ENCODE data around the gene CDRT4. TPM values are rescaled to one million over a fixed set of nuclear protein-coding genes. Genes with fewer than 3 reads are reported as not detected.

CDRT4 gene
- total and polyA plus RNA-seq, 10 of the 15 experiments (the other 5 are each of a cell fraction or from before 2014, with no cell fraction given), result 0.11 to 1.3 (median 0.51) TPM; not detected in 3

DNA sequence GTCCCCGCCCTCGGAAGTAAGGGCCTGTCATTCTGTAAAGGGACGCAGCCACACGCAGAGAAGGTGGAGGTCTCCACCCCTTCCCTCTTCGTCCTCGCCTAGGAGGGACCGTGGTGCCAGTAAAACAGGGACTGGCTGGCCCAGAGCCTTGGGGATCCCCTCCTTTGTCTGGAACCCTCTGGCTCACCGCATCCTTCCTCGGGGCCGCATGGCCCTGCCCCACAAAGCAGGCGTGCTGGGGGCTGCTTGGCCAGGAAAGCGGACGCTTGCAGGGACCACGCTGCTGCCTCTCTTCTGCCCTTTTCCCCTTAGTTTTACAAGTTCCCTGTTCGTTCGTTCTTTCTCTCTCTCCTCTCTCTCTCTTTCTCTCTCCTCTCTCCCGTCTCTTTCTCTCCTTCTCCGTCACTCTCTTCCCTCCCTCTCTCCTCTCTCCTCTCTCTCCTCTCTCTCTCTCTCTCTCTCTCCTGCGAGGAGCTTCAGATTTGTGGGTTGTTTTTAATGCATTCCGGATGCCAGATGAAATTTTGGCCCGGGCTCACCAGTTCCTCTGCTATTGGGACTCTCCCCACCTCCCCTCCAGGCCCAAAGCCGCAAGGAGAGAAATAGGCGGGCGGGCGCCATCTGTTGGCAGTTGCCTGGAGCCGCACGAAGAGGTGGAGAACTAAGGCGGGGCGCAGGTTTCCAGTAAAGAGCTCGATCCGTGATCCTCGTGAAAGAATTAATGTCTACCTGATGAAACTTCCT, 35.1 kb upstream of the CDRT4 start (continued):
- TF ChIP-seq, protein P1, sequence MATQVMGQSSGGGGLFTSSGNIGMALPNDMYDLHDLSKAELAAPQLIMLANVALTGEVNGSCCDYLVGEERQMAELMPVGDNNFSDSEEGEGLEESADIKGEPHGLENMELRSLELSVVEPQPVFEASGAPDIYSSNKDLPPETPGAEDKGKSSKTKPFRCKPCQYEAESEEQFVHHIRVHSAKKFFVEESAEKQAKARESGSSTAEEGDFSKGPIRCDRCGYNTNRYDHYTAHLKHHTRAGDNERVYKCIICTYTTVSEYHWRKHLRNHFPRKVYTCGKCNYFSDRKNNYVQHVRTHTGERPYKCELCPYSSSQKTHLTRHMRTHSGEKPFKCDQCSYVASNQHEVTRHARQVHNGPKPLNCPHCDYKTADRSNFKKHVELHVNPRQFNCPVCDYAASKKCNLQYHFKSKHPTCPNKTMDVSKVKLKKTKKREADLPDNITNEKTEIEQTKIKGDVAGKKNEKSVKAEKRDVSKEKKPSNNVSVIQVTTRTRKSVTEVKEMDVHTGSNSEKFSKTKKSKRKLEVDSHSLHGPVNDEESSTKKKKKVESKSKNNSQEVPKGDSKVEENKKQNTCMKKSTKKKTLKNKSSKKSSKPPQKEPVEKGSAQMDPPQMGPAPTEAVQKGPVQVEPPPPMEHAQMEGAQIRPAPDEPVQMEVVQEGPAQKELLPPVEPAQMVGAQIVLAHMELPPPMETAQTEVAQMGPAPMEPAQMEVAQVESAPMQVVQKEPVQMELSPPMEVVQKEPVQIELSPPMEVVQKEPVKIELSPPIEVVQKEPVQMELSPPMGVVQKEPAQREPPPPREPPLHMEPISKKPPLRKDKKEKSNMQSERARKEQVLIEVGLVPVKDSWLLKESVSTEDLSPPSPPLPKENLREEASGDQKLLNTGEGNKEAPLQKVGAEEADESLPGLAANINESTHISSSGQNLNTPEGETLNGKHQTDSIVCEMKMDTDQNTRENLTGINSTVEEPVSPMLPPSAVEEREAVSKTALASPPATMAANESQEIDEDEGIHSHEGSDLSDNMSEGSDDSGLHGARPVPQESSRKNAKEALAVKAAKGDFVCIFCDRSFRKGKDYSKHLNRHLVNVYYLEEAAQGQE (IDR thresholded peaks at IDR 0.05; ENCODE audit: low read depth, low read length), result no peak
- TF ChIP-seq SIN3A (IDR thresholded peaks at IDR 0.05; ENCODE audit: low read depth, low read length), result no peak

DNA sequence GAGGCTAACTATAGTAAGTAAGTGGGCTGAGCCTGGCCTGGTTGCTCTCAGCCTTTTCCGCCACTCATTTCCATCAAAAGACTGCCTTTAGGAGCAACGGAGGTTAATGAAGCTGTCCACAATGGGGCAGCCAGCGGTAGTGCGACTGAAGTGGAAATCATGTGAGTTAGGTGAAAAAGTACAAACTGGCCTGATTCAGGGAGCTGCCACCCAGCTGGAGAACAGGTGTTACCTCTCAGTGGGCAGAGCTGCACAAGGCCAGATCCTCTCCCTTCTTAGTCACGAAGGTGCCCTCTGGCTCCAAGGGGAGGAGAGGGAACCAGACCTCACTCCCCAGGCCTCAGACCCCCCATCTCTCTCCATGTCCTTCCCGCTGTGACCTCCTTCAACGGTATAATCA, 34.4 kb upstream of the CDRT4 start:
- no peak for DNase-seq (ENCODE audit: low read depth, low spot score)
- FAIRE-seq, result no peak
- H3K4me2 ChIP-seq (ENCODE audit: control insufficient read depth, insufficient read depth), result no peak overlapping the region
- no peaks in the 10 kb centered on the region for H3K79me2 ChIP-seq (ENCODE audit: control insufficient read depth, insufficient read depth, low read length)
- H3K36me3 ChIP-seq (ENCODE audit: control insufficient read depth in 2 of 2, insufficient read depth in 2 of 2, low read length in 1 of 2), result no peaks in the 10 kb centered on the region
- ChIA-PET SMC1A (ENCODE audit: uncharacterized antibody, unreplicated experiment) (no interaction called here), CTCF (interaction anchor here (3.0 kb wide), 1 partner anchor 244 kb away, joined by 33 read pairs; no protein-coding TSS in a partner anchor), RAD21 (ENCODE audit: unreplicated experiment) (interaction anchor here (2.1 kb wide), 1 partner anchor 243 kb away, joined by 7 read pairs; no protein-coding TSS in a partner anchor), POLR2A (no interaction called here)
- intact Hi-C loops (cut with micrococcal nuclease; ENCODE audit: unreplicated experiment) (loop anchor here (1.0 kb wide), 1 partner anchor 244 kb away; no protein-coding TSS in a partner anchor), in situ Hi-C loops (cut with MboI) (loop anchor here (5.0 kb wide), 1 partner anchor 244 kb away; no protein-coding TSS in a partner anchor)
- no peak overlapping the region for H3K27ac ChIP-seq (ENCODE audit: control insufficient read depth, insufficient read depth)
- H3K4me1 ChIP-seq (ENCODE audit: control insufficient read depth, insufficient read depth, low read length), result peaks cover 3% of the 10 kb centered on the region
- no peaks in the 10 kb centered on the region; a peak in 1 of 4 replicates for H3K27me3 ChIP-seq (replicated peaks in 1 of 2; ENCODE audit: control insufficient read depth in 2 of 2, insufficient read depth in 2 of 2, low read length in 1 of 2)
- no peak for ATAC-seq
- 49% methylated on average over 7 of the region's 7 CpGs for WGBS (ENCODE audit: insufficient coverage, insufficient replicate concordance, low lambda C conversion rate, missing lambda C conversion rate)
- TF ChIP-seq, protein P2, sequence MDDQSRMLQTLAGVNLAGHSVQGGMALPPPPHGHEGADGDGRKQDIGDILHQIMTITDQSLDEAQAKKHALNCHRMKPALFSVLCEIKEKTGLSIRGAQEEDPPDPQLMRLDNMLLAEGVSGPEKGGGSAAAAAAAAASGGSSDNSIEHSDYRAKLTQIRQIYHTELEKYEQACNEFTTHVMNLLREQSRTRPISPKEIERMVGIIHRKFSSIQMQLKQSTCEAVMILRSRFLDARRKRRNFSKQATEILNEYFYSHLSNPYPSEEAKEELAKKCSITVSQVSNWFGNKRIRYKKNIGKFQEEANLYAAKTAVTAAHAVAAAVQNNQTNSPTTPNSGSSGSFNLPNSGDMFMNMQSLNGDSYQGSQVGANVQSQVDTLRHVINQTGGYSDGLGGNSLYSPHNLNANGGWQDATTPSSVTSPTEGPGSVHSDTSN (IDR thresholded peaks at IDR 0.05; ENCODE audit: insufficient replicate concordance, low read depth, low read length), result no peak
- TF ChIP-seq TCF7 (IDR thresholded peaks at IDR 0.05; ENCODE audit: borderline replicate concordance) (no peak), ZBED1 (IDR thresholded peaks at IDR 0.05; ENCODE audit: borderline replicate concordance) (no peak), LARP7 (IDR thresholded peaks at IDR 0.05) (no peak), PML (IDR thresholded peaks at IDR 0.05; ENCODE audit: low read length) (no peak), HDAC6 (IDR thresholded peaks at IDR 0.05; ENCODE audit: unreplicated experiment) (no peak), SUZ12 (IDR thresholded peaks at IDR 0.05; ENCODE audit: unreplicated experiment) (no peak), TBL1XR1 (IDR thresholded peaks at IDR 0.05; ENCODE audit: low read depth, low read length) (no peak), JUND (IDR thresholded peaks at IDR 0.05; ENCODE audit: low read depth, low read length) (no peak), IKZF2 (IDR thresholded peaks at IDR 0.05) (no peak), WRNIP1 (IDR thresholded peaks at IDR 0.05; ENCODE audit: borderline replicate concordance, low read depth, low read length) (no peak)
- TF ChIP-seq, protein P3, sequence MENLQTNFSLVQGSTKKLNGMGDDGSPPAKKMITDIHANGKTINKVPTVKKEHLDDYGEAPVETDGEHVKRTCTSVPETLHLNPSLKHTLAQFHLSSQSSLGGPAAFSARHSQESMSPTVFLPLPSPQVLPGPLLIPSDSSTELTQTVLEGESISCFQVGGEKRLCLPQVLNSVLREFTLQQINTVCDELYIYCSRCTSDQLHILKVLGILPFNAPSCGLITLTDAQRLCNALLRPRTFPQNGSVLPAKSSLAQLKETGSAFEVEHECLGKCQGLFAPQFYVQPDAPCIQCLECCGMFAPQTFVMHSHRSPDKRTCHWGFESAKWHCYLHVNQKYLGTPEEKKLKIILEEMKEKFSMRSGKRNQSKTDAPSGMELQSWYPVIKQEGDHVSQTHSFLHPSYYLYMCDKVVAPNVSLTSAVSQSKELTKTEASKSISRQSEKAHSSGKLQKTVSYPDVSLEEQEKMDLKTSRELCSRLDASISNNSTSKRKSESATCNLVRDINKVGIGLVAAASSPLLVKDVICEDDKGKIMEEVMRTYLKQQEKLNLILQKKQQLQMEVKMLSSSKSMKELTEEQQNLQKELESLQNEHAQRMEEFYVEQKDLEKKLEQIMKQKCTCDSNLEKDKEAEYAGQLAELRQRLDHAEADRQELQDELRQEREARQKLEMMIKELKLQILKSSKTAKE (IDR thresholded peaks at IDR 0.05; ENCODE audit: low read depth, poor library complexity, severe bottlenecking), result no peak
- no peak overlapping the region for H3K4me3 ChIP-seq
- no peaks in the 10 kb centered on the region for H3K9me3 ChIP-seq (replicated peaks; ENCODE audit: control insufficient read depth, insufficient read depth, low read length)
- no peaks in the 10 kb centered on the region for H4K20me1 ChIP-seq (ENCODE audit: control insufficient read depth, insufficient read depth)
- no TSS peak for BruUV-seq (replicated peaks)
- no peak overlapping the region for H2AFZ ChIP-seq (ENCODE audit: control insufficient read depth, low read depth, low read length)
- no peak overlapping the region for H3K9ac ChIP-seq (ENCODE audit: control insufficient read depth, insufficient read depth, low read length)
